HepG2 (cell line): ENCODE measurements around the gene GZF1. TPM values are rescaled to one million over a fixed set of nuclear protein-coding genes. Genes with fewer than 3 reads are reported as not detected.

ENCODE experiments used
- CENPT ChIP-seq: sonication (generic); formaldehyde crosslinking; IDR thresholded peaks from 2 replicates; pipeline ENCODE4 v1.8.0; 2022; ENCODE audit warnings: low read depth, mild to moderate bottlenecking, moderate library complexity, missing genetic modification reagents
- GLI4 ChIP-seq: sonication (generic); formaldehyde crosslinking; IDR thresholded peaks from 2 replicates; pipeline ENCODE4 v1.5.1; 2020; ENCODE audit warnings: missing genetic modification reagents, mild to moderate bottlenecking, moderate library complexity, borderline replicate concordance
- HCFC1 ChIP-seq: fragments of 150-350 bp; IDR thresholded peaks from 2 replicates; pipeline ENCODE4 v1.6.1; 2014; ENCODE audit warnings: low read depth, low read length
- KAT8 ChIP-seq: IDR thresholded peaks from 2 replicates; pipeline ENCODE4 v1.6.1; 2016; ENCODE audit warnings: missing genetic modification reagents, missing compliant biosample characterization
- KDM1A ChIP-seq: IDR thresholded peaks from 2 replicates; pipeline ENCODE4 v1.6.1; 2016; ENCODE audit warnings: missing compliant biosample characterization
- MBNL3 ChIP-seq: fragments of 250-450 bp; sonication (Bioruptor Pico); conservative IDR thresholded peaks from 2 replicates; pipeline ENCODE4 v1.8.0; 2022; ENCODE audit warnings: mild to moderate bottlenecking, inconsistent platforms
- MIER3 ChIP-seq: IDR thresholded peaks from 2 replicates; pipeline ENCODE4 v1.6.1; 2016; ENCODE audit warnings: missing compliant biosample characterization, borderline replicate concordance
- POLR2A ChIP-seq, 2 experiments: IDR thresholded peaks; 2 replicates each; pipeline ENCODE4 v1.6.1; 2011; ENCODE audit warnings: low read depth in 2 of 2, low read length in 2 of 2, mild to moderate bottlenecking in 1 of 2, moderate library complexity in 1 of 2; ENCODE audit not compliant: insufficient read depth in 1 of 2
- RCOR2 ChIP-seq: IDR thresholded peaks from 2 replicates; pipeline ENCODE4 v1.6.1; 2016; ENCODE audit warnings: missing biosample characterization, missing genetic modification reagents
- RXRB ChIP-seq: IDR thresholded peaks from 2 replicates; pipeline ENCODE4 v1.6.1; 2016; ENCODE audit warnings: borderline replicate concordance, missing genetic modification reagents, missing compliant biosample characterization
- STAG1 ChIP-seq: sonication (generic); formaldehyde crosslinking; IDR thresholded peaks from 2 replicates; pipeline ENCODE4 v1.4.0; 2020; ENCODE audit warnings: missing genetic modification reagents
- ZNF468 ChIP-seq: sonication (generic); formaldehyde crosslinking; IDR thresholded peaks from 2 replicates; pipeline ENCODE4 v1.8.0; 2022; ENCODE audit warnings: mild to moderate bottlenecking, moderate library complexity, missing genetic modification reagents
- ZNF670 ChIP-seq: sonication (generic); formaldehyde crosslinking; IDR thresholded peaks from 2 replicates; pipeline ENCODE4 v1.8.0; 2022; ENCODE audit warnings: mild to moderate bottlenecking, missing genetic modification reagents, borderline replicate concordance
- polyA plus RNA-seq, 8 experiments: library from polyadenylated mRNA; depleted of rRNA in 3 of 8; stranded (reverse) in 7 of 8; unstranded in 1 of 8; fragments of >200 nt; fragmentation: Illumina TruSeq in 4 of 8; extraction: Trizol in 4 of 8; gene quantifications; 2 replicates each; pipeline versions ENCODE4 v1.2.1 to v1.2.3, GENCODE V29; 2011 to 2016; ENCODE audit warnings: low read depth in 4 of 8, missing spikeins in 1 of 8, mixed read lengths in 1 of 8; ENCODE audit not compliant: insufficient read depth in 1 of 8
- total RNA-seq, 5 experiments: library from RNA; depleted of rRNA; stranded (reverse); fragments of >200 nt; fragmentation: Illumina TruSeq; extraction: Trizol; gene quantifications; 2 replicates each; pipeline ENCODE4 v1.2.3, GENCODE V29; 2016; ENCODE audit warnings: low read depth in 1 of 5
- TF ChIP-seq, protein P1 (sequence below): sonication (generic); formaldehyde crosslinking; IDR thresholded peaks from 2 replicates; pipeline ENCODE4 v1.5.1; 2020; ENCODE audit warnings: missing genetic modification reagents, mild to moderate bottlenecking, borderline replicate concordance
- TF ChIP-seq, protein P2 (sequence below): sonication (generic); formaldehyde crosslinking; IDR thresholded peaks from 2 replicates; pipeline ENCODE4 v1.5.1; 2020; ENCODE audit warnings: mild to moderate bottlenecking, missing genetic modification reagents, borderline replicate concordance
- TF ChIP-seq, protein P3 (sequence below): sonication (generic); formaldehyde crosslinking; IDR thresholded peaks from 2 replicates; pipeline ENCODE4 v1.5.1; 2020; ENCODE audit warnings: missing genetic modification reagents, mild to moderate bottlenecking, borderline replicate concordance
- TF ChIP-seq, protein P4 (sequence below): sonication (generic); formaldehyde crosslinking; IDR thresholded peaks from 2 replicates; pipeline ENCODE4 v1.5.0; 2020; ENCODE audit warnings: mild to moderate bottlenecking, missing genetic modification reagents
- TF ChIP-seq, protein P5 (sequence below): IDR thresholded peaks from 2 replicates; pipeline ENCODE4 v1.6.1; 2016; ENCODE audit warnings: low read depth, control low read depth

The GZF1 gene
- total and polyA plus RNA-seq, 2 of the 13 experiments (the other 11 are each of a cell fraction or from before 2014, with no cell fraction given): 16.9 to 26.0 TPM

DNA sequence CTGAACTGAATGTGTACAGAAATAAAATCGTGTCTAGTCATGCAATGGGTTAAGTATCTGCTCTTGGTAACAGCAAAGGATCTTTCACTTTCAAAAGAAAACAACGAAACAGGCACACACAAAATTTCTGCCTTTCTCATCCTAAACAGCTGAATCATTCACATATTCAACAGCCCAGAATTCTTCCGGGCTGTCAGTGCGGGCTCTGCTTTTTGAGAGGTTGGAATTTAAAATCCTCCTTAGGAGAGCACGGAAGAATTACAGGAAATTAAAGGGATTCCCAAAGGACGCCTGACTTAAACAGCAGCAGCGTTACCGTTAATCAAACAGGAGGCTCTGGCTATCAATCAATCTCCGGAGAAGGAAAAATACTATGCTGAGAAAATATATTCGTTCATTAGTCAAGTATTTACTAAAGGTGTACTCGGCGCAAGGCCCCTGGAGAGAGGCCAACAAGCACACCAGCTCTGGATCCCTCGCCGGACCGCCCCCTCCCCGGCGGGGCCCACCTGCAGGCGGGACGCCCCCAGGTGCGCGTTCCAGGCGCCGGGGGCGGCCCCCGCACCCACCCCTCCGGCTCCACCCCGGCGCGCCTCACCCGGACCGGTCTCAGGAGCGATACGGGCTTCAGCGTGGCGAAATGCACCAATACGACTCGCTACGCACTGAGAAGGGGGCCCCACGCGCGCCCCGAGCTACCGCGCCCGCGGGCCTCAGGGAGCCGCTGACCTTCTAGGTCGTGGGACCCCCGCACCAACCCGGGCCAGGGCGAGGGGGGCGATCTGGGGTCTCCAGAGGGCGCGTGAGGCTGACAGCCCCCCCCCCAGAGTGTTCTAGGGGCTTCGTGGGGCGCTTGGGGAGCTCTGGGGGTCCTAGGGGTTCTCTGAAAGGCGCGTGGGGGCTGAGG lies 58.3 kb downstream of the GZF1 start (continued):
- no peak for TF ChIP-seq ZNF468 (CRISPR knock-in tag)
- TF ChIP-seq, protein P1, sequence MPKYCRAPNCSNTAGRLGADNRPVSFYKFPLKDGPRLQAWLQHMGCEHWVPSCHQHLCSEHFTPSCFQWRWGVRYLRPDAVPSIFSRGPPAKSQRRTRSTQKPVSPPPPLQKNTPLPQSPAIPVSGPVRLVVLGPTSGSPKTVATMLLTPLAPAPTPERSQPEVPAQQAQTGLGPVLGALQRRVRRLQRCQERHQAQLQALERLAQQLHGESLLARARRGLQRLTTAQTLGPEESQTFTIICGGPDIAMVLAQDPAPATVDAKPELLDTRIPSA: no peak
- no peak for TF ChIP-seq KDM1A (CRISPR knock-in tag)
- TF ChIP-seq RCOR2 (CRISPR knock-in tag): no peak
- TF ChIP-seq RXRB: no peak
- no peak for TF ChIP-seq POLR2A (IDR thresholded peaks at IDR 0.05; ENCODE audit: insufficient read depth in 1 of 2, low read depth in 2 of 2, low read length in 2 of 2)
- TF ChIP-seq MIER3: no peak
- TF ChIP-seq, protein P2, sequence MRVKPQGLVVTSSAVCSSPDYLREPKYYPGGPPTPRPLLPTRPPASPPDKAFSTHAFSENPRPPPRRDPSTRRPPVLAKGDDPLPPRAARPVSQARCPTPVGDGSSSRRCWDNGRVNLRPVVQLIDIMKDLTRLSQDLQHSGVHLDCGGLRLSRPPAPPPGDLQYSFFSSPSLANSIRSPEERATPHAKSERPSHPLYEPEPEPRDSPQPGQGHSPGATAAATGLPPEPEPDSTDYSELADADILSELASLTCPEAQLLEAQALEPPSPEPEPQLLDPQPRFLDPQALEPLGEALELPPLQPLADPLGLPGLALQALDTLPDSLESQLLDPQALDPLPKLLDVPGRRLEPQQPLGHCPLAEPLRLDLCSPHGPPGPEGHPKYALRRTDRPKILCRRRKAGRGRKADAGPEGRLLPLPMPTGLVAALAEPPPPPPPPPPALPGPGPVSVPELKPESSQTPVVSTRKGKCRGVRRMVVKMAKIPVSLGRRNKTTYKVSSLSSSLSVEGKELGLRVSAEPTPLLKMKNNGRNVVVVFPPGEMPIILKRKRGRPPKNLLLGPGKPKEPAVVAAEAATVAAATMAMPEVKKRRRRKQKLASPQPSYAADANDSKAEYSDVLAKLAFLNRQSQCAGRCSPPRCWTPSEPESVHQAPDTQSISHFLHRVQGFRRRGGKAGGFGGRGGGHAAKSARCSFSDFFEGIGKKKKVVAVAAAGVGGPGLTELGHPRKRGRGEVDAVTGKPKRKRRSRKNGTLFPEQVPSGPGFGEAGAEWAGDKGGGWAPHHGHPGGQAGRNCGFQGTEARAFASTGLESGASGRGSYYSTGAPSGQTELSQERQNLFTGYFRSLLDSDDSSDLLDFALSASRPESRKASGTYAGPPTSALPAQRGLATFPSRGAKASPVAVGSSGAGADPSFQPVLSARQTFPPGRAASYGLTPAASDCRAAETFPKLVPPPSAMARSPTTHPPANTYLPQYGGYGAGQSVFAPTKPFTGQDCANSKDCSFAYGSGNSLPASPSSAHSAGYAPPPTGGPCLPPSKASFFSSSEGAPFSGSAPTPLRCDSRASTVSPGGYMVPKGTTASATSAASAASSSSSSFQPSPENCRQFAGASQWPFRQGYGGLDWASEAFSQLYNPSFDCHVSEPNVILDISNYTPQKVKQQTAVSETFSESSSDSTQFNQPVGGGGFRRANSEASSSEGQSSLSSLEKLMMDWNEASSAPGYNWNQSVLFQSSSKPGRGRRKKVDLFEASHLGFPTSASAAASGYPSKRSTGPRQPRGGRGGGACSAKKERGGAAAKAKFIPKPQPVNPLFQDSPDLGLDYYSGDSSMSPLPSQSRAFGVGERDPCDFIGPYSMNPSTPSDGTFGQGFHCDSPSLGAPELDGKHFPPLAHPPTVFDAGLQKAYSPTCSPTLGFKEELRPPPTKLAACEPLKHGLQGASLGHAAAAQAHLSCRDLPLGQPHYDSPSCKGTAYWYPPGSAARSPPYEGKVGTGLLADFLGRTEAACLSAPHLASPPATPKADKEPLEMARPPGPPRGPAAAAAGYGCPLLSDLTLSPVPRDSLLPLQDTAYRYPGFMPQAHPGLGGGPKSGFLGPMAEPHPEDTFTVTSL: no peak
- no peak for TF ChIP-seq HCFC1
- no peak for TF ChIP-seq ZNF670 (CRISPR knock-in tag)
- TF ChIP-seq, protein P3, sequence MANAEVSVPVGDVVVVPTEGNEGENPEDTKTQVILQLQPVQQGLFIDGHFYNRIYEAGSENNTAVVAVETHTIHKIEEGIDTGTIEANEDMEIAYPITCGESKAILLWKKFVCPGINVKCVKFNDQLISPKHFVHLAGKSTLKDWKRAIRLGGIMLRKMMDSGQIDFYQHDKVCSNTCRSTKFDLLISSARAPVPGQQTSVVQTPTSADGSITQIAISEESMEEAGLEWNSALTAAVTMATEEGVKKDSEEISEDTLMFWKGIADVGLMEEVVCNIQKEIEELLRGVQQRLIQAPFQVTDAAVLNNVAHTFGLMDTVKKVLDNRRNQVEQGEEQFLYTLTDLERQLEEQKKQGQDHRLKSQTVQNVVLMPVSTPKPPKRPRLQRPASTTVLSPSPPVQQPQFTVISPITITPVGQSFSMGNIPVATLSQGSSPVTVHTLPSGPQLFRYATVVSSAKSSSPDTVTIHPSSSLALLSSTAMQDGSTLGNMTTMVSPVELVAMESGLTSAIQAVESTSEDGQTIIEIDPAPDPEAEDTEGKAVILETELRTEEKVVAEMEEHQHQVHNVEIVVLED (CRISPR knock-in tag): no peak
- TF ChIP-seq, protein P4, sequence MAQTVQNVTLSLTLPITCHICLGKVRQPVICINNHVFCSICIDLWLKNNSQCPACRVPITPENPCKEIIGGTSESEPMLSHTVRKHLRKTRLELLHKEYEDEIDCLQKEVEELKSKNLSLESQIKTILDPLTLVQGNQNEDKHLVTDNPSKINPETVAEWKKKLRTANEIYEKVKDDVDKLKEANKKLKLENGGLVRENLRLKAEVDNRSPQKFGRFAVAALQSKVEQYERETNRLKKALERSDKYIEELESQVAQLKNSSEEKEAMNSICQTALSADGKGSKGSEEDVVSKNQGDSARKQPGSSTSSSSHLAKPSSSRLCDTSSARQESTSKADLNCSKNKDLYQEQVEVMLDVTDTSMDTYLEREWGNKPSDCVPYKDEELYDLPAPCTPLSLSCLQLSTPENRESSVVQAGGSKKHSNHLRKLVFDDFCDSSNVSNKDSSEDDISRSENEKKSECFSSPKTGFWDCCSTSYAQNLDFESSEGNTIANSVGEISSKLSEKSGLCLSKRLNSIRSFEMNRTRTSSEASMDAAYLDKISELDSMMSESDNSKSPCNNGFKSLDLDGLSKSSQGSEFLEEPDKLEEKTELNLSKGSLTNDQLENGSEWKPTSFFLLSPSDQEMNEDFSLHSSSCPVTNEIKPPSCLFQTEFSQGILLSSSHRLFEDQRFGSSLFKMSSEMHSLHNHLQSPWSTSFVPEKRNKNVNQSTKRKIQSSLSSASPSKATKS (CRISPR knock-in tag): no peak
- no peak for TF ChIP-seq CENPT (CRISPR knock-in tag)
- no peak for TF ChIP-seq GLI4 (CRISPR knock-in tag)
- no peak for TF ChIP-seq MBNL3 (CRISPR knock-in tag)
- TF ChIP-seq, protein P5, sequence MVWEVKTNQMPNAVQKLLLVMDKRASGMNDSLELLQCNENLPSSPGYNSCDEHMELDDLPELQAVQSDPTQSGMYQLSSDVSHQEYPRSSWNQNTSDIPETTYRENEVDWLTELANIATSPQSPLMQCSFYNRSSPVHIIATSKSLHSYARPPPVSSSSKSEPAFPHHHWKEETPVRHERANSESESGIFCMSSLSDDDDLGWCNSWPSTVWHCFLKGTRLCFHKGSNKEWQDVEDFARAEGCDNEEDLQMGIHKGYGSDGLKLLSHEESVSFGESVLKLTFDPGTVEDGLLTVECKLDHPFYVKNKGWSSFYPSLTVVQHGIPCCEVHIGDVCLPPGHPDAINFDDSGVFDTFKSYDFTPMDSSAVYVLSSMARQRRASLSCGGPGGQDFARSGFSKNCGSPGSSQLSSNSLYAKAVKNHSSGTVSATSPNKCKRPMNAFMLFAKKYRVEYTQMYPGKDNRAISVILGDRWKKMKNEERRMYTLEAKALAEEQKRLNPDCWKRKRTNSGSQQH: no peak; the same call in 1 of the 2 replicates
- no peak for TF ChIP-seq KAT8 (CRISPR knock-in tag)
- TF ChIP-seq STAG1 (CRISPR knock-in tag): no peak
